ENCODE measurements around the gene KLHL29.
A peak's percentile ranks its signal among the peaks of the same experiment; 100 is the strongest.

The KLHL29 gene

DNA sequence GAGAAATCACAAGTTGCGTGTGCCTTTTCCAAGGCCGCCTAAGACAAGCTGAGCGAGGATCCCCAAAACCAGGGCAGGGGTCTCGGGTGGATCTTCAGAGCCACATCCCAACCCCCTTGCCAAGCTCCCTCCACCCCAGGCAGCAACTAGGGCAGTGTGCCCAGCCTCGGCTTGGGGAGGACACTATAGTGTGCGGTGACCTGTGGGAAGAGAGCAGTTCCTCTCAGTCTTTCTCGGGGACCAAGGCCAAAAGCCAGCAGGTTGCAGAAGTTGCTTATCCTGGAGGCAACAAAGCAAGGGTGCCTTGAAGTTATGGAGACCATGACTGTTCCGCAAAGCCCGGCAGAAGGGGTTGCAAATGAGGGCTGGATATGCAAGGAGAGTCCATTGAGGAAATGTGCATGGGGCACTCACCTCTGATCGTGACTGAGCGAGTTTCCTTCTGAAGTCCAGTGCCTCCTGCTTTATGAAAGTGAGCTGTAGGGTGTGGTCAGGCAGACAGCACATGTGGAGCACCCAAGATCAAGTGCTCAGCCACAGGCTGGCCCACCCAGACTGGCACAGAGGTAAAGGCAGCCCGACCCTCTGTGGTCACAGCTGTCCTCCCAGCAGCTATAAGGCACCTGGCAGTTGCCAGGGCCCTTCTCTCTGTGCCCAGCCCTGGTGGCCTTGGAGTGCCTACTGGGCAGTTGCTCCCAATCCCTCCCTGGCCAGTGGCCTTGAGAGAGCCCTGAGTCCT lies 281.4 kb downstream of the KLHL29 start:
- DNase-seq = no peak

DNA sequence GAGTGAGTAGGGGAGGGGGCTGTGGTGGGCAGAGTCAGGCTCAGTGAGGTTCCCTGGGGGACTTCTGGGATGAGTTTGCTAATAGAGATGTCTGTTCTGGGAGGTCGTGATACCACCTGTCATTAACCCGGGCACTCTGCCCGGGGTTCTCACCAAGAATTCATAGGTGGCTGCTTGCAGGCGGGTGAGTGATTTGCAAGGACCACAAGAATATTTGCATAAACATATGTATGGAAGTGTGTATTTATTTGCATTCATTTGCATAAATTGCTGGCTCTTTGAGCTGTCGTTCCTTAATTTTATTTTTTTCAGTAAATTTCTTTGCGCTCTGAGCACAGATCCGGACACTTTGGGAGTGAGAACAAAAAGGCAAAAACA lies 282.0 kb downstream of the KLHL29 start:
- no peak for DNase-seq

DNA sequence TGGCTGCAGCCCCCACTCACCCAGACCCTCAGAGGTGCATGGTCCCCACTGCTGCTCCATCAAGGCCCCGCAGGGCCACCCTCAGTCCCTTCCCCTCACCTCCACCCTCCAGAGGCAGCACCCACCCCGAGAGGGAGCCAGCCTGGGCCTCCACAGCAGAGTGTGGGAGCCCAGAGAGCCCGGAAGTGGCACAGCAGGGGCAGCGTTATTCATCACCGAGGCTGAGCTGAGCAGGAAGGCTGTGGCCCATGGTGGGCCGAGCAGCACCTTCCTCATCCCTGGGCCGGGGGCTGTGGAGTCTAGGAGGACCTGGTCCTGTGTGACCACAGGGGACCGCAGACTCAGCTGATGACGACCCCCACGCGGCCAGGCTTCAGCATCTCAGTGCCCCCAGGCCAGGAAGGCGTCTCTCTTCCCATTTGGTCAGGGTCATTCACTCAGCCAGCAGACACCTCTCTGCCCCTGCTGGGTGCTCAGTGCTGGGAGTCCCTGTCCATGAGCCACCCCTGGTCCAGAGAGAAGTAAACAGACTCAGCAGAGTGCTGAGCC lies 283.9 kb downstream of the KLHL29 start:
- no peak for DNase-seq

- no peak for DNase-seq
Observed at GRCh38 chr2:23669413-23670244, 284.6 kb downstream of the KLHL29 start.

GRCh38 chr2:23670245-23670592 lies 285.2 kb downstream of the KLHL29 start:
- DNase-seq = no peak

DNA sequence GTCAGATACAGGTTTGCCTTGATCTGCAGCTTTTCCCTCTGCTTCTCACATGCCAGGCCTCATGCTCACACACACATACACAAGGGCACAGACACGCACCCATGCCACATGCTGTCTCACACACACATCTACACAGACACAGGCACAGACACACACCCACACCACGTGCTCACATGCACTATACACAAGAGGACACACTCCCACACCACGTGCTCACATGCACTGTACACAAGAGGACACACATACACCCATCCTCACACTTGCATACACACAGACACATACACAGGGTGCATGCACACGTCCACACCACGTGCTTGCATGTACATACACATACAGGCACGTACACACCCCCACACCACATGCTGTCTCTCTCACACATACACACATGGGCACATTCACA lies 288.1 kb downstream of the KLHL29 start:
- DNase-seq = no peak

DNA sequence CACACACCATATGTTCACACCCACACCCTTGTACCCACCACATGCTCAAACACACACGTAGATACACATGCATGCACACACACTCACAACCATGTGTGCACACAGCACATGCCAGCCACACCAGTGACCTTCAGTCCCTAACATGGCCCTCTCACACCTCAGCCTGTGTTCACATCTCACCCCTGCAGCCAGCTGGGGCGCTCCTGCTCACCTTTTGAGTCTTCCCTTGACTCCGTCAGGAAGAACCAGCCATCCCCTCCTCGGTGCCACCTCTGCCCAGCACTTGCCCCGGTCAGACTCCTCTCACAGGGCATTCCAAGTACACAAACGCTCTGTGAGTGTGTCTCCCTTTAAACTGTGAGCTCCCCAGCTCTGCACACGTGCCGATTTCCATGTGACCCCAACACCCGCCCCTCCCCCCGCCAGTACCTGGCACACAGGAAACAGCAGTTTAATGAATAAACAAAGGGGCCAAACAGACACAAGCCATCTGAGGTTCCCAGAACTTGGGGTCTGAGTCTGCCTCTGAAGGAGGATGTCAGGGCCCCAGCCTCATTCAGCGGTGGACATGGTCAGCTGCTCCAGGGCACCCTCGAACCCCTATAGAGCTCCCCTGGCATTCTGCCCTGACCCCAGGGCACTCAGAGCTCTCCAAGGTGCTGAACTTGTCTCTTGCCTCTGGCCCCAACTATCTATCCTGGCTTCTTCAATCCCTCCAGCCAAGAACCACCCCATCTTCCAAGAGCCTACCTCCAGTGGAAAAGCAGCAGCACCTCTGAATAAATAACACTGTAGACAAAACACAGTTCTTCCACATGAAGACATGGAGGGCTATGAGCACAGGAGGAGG lies 289.1 kb downstream of the KLHL29 start:
- peak in 1 of 5 experiments; percentile 22 for DNase-seq

DNA sequence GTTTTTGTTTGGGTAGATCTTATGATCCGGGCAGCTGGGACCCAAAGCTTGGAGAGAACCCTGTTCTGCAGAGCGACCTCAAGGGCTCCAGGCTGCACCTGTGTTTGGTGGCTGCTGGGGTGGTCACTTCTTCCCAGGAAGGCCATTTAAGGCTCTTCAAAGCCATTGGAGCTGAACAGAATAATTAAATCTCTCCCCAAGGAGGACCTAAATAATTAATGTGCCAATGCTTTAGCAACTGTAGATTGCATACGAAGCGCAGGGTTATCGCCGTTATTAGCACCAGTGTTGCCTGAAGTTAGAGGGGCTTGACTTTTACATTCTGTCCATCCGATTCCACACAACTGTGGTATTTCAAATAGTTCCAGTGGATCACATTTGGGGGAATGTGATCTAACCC lies 290.5 kb downstream of the KLHL29 start:
- no peak for DNase-seq

- DNase-seq = no peak
Observed at GRCh38 chr2:23677836-23678235, 292.9 kb downstream of the KLHL29 start.

- DNase-seq = no peak
Observed at GRCh38 chr2:23679044-23679443, 294.1 kb downstream of the KLHL29 start.

GRCh38 chr2:23680951-23681350 lies 296.0 kb downstream of the KLHL29 start:
- no peak for DNase-seq

DNA sequence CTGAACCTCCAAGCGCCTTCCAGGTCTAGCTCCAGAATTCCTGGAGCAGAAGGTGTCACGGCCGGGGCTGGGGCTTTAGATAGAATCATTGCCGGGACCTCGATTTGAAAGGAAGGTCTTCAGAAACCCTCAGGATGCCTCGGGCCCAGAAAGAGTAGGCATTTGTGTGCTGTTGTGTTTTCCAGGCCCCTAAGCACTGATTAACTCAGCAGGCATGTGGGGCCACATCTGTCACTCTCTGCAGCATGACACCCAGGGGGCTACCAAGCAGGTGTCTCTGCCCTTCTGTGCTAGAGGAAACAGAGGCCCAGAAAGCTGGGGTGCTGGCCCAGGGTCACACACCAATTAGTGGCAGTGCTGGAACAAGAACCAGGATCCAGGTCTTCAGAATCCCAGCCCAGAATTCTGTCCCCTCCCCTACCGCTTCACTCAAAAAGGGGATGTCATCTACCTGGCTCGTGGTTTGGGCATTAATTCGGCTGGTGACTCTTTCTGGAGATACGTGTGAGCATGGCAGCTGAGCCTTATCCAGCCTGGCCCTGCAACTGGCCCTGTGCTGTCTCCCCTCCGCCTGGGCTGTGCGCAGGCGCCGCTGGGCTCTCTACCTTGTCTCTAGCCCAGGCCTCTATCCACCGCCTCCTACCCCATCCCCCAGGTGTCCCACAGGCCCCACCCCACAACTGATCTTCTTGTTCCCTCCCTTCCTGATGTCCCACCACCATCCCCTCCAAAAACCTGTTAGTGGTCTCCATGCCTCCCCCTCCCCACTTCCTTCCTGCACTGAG lies 296.6 kb downstream of the KLHL29 start:
- no peak for DNase-seq

- DNase-seq = no peak
Observed at GRCh38 chr2:23682481-23682880, 297.5 kb downstream of the KLHL29 start.

GRCh38 chr2:23683001-23683400 lies 298.0 kb downstream of the KLHL29 start:
- DNase-seq = no peak

GRCh38 chr2:23684395-23685176 lies 299.6 kb downstream of the KLHL29 start:
- DNase-seq = no peak

DNA sequence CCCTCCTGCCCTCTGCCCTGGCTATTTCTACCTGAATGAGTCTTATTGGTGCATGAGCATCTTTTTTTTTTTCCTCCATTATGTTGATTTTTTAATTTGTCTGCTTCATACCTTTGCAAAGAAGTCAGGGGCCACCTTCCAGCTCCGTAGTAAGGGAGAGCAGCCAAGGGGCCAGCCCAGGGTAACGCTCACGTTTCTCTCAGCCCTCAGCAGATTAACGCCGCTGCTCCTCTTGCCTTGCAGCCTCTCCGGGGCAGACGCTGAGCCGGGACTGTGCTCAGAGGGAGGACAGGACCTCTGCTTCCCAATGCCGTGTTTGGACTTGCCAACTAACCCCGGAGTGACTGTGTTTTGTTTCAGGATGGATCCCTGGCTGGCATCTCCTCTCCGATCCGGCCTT lies 300.2 kb downstream of the KLHL29 start:
- no peak for DNase-seq

DNA sequence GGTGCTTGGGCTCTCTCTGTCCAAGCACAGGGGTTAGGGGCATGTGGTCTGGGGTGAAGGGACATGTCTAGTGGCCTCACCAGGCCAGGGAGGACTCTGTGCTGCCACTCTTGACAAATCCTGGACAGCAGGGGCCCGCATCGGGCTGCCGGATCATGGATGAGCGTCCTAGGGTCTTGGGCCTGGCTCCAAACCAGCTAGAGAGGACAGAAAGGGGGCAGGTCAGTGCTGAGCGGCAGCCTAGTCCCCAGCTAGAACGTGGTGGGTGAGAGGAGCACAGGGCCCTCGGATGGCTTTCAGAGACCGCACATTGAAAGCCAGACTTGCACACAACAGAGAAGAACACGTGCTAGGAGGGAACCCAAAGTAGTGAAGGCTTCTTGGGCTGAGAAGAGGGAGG lies 300.7 kb downstream of the KLHL29 start:
- DNase-seq = no peak

- no peak for DNase-seq
Observed at GRCh38 chr2:23686405-23687029, 301.5 kb downstream of the KLHL29 start.

- DNase-seq = no peak
Observed at GRCh38 chr2:23687214-23687613, 302.2 kb downstream of the KLHL29 start.

DNA sequence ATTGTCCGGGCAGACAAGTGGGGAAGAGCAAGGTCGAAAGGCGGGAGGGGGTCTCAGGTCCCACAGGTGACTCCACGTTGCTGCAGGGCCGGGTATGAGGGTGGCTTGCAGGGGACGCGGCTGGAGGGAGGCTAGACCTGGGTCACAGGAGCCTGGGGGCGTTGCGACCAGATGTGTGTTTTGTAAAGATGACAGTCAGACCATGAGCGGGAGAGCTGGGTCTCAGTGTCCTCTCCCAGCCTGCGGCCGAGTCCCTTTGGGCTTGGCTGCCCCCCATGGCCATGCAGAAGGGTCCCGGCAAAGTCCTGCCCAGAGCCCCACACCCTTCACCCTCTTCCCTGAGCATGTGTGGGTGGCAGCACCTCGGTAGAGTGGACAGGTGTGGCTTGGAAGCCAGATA lies 302.7 kb downstream of the KLHL29 start:
- no peak for DNase-seq
